Panc1 (cell line): ENCODE results near the gene RNF212. TPM values are rescaled to one million over a fixed set of nuclear protein-coding genes. Genes with fewer than 3 reads are reported as not detected.

ENCODE experiments used
- ATAC-seq: fragments of 200-7000 bp; cut with Tn5 transposase; 2 replicates; pipeline ENCODE4 v1.9.1; 2020; ENCODE audit warnings: mild to moderate bottlenecking, moderate library complexity
- Bru-seq: library from RNA; stranded (reverse); fragments of 400-500 nt; gene quantifications from one replicate; lab custom pipeline; 2021; lab: Mats Ljungman, UMichigan
- BruChase-seq, 2 experiments: library from RNA; stranded (reverse); fragments of 400-500 nt; gene quantifications; one replicate each; lab custom pipeline; 2021; lab: Mats Ljungman, UMichigan
- BruUV-seq: library from RNA; stranded (reverse); fragments of 400-500 nt; replicated peaks from 2 replicates; lab custom pipeline; 2021; lab: Mats Ljungman, UMichigan
- CTCF ChIA-PET: fragments of 300-600 bp; sonication (Branson Sonifier 250); formaldehyde crosslinking; loops from one replicate; lab custom pipeline; 2022; ENCODE audit warnings: antibody characterized with exemption; lab: Charles Lee
- POLR2A ChIA-PET: fragments of 300-600 bp; sonication (Branson Sonifier 250); formaldehyde crosslinking; loops from one replicate; lab custom pipeline; 2022; ENCODE audit warnings: antibody characterized with exemption; lab: Charles Lee
- DNase-seq: peaks from one replicate; pipeline ENCODE4 v3.0.0-alpha.2; 2010; ENCODE audit warnings: low read depth, low spot score
- H3K27ac ChIP-seq: 2 replicates; pipeline ENCODE4 v1.5.1; 2011; ENCODE audit warnings: mild to moderate bottlenecking, low read length, inconsistent platforms
- H3K27me3 ChIP-seq: fragments of 200-500 bp; sonication (Bioruptor generic); 2 replicates; pipeline ENCODE4 v1.6.0; 2014; ENCODE audit warnings: low read length, inconsistent platforms; ENCODE audit not compliant: control insufficient read depth, insufficient read depth
- H3K36me3 ChIP-seq: fragments of 200-500 bp; sonication (Bioruptor generic); 2 replicates; pipeline ENCODE4 v1.5.1; 2014; ENCODE audit warnings: inconsistent platforms, mild to moderate bottlenecking, low read length, moderate library complexity; ENCODE audit not compliant: control insufficient read depth, insufficient read depth
- H3K4me1 ChIP-seq: 2 replicates; pipeline ENCODE4 v1.5.1; 2011; ENCODE audit warnings: inconsistent platforms, mild to moderate bottlenecking, low read length, moderate library complexity; ENCODE audit not compliant: control insufficient read depth, insufficient read depth
- H3K4me3 ChIP-seq, 2 experiments: 2 replicates each; pipeline ENCODE4 v1.5.1; 2011 to 2012; ENCODE audit warnings: low read depth in 2 of 2, low read length in 2 of 2, mild to moderate bottlenecking in 2 of 2, inconsistent platforms in 1 of 2, moderate library complexity in 1 of 2
- H3K9me3 ChIP-seq: fragments of 200-500 bp; sonication (Bioruptor generic); 2 replicates; pipeline ENCODE4 v1.5.1; 2014; ENCODE audit warnings: low read depth, mild to moderate bottlenecking, inconsistent platforms, low read length, moderate library complexity; ENCODE audit not compliant: control insufficient read depth, insufficient read depth
- POLR2AphosphoS5 ChIP-seq: IDR thresholded peaks from 2 replicates; pipeline ENCODE4 v1.6.1; 2012; ENCODE audit warnings: mild to moderate bottlenecking, low read depth, low read length, moderate library complexity
- SIN3A ChIP-seq: IDR thresholded peaks from 2 replicates; pipeline ENCODE4 v1.6.1; 2012; ENCODE audit warnings: low read depth, mild to moderate bottlenecking, low read length, moderate library complexity, borderline replicate concordance; ENCODE audit not compliant: insufficient read depth
- TCF7L2 ChIP-seq: IDR thresholded peaks from 2 replicates; pipeline ENCODE4 v1.6.1; 2011; ENCODE audit warnings: mild to moderate bottlenecking, low read depth, low read length, inconsistent platforms
- in situ Hi-C: cut with HindIII; loops from 2 replicates; pipeline ENCODE4 v1.10.0; 2016; ENCODE audit warnings: low sequenced_read_pairs, low pct_unique_long_range_greater_than_20kb
- intact Hi-C: fragments of 100-400 bp; cut with micrococcal nuclease; formaldehyde crosslinking; loops from one replicate; pipeline ENCODE4 v1.10.0; 2022; ENCODE audit not compliant: unreplicated experiment
- long read RNA-seq: library from polyadenylated mRNA; unstranded; transcript quantifications from one replicate; pipeline ENCODE4 v2.0.0, GENCODE V29; 2021; ENCODE audit not compliant: unreplicated experiment
- polyA plus RNA-seq: library from polyadenylated mRNA; unstranded; fragments of >200 nt; gene quantifications from one replicate; pipeline ENCODE4 v1.2.1, GENCODE V29; 2012; ENCODE audit warnings: missing spikeins; ENCODE audit not compliant: insufficient read length
- total RNA-seq: library from RNA; stranded (reverse); gene quantifications from one replicate; pipeline ENCODE4 v1.2.1, GENCODE V29; 2021; ENCODE audit not compliant: unreplicated experiment
- TF ChIP-seq, protein P1 (sequence below): fragments of 450-650 bp; IDR thresholded peaks from 2 replicates; pipeline ENCODE4 v1.5.1; 2017; ENCODE audit warnings: mild to moderate bottlenecking
- TF ChIP-seq, protein P2 (sequence below), 2 experiments: IDR thresholded peaks; 2 replicates each; pipeline ENCODE4 v1.6.1; 2011 to 2012; ENCODE audit warnings: low read depth in 2 of 2, control low read depth in 1 of 2, low read length in 1 of 2, mild to moderate bottlenecking in 1 of 2, moderate library complexity in 1 of 2; ENCODE audit not compliant: insufficient read depth in 1 of 2

The RNF212 gene, protein sequence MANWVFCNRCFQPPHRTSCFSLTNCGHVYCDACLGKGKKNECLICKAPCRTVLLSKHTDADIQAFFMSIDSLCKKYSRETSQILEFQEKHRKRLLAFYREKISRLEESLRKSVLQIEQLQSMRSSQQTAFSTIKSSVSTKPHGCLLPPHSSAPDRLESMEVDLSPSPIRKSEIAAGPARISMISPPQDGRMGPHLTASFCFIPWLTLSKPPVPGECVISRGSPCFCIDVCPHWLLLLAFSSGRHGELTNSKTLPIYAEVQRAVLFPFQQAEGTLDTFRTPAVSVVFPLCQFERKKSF
- total RNA-seq (not detected), Bru-seq, nascent RNA (not detected), BruChase-seq, experiment 1, labeled RNA remaining after a 2-hour chase (not detected), BruChase-seq, experiment 2, labeled RNA remaining after a 6-hour chase (not detected)
- not detected for polyA plus RNA-seq
- long read RNA-seq = 0 reads

DNA sequence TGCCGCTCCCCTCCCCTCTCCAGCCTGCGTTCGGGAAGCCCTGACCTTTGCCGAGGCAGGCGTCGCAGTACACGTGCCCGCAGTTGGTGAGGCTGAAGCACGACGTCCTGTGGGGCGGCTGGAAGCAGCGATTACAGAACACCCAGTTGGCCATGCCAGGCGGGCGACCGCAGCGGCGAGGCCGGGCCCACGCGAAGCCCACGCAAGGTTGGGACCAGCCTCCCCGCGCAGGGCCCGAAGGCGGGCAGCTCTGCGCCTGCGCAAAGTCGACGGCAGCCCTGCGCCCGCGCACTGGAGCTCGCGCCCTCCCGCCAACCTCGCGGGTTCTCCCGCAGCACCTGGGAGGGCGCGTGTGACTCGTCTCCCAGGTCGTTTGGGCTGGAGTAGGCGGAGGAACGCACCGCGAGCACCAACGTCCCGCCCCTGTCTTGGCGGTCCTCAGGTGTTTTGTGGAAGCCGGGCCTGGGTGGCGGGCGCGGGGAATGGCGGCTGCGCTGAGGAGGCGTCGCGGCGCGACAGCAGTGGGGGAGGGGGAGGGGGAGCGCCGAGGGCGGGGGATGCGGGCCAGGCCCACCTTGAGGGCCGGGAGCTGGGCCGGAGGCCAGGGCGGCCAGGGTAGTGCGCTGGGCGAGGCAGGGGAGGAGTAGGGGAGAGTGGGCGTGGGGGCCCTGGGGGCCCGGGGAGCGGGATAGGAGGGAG lies at the start of gene RNF212:
Gene RNF212, minus strand, starts transcription at position 254 of the 699 bp plus-strand sequence. Its CDS starts 100 bp downstream, at position 154.
- Histone ChIP-seq H3K27ac (no peak within 1 kb of the TSS), H3K9me3 (no peaks in the 10 kb centered on the region), H3K4me3 (no peak within 1 kb of the TSS), H3K36me3 (no peaks in the 10 kb centered on the region), H3K4me1 (no peaks in the 10 kb centered on the region), H3K27me3 (no peaks in the 10 kb centered on the region)
- ChIA-PET POLR2A (no interaction called here), CTCF (no interaction called here)
- intact Hi-C loops (no loop called here), in situ Hi-C loops (no loop called here)
- ATAC-seq (no peak), DNase-seq (no peak)
- TF ChIP-seq, protein P1, sequence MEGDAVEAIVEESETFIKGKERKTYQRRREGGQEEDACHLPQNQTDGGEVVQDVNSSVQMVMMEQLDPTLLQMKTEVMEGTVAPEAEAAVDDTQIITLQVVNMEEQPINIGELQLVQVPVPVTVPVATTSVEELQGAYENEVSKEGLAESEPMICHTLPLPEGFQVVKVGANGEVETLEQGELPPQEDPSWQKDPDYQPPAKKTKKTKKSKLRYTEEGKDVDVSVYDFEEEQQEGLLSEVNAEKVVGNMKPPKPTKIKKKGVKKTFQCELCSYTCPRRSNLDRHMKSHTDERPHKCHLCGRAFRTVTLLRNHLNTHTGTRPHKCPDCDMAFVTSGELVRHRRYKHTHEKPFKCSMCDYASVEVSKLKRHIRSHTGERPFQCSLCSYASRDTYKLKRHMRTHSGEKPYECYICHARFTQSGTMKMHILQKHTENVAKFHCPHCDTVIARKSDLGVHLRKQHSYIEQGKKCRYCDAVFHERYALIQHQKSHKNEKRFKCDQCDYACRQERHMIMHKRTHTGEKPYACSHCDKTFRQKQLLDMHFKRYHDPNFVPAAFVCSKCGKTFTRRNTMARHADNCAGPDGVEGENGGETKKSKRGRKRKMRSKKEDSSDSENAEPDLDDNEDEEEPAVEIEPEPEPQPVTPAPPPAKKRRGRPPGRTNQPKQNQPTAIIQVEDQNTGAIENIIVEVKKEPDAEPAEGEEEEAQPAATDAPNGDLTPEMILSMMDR = no peak
- BruUV-seq = no TSS peak

DNA sequence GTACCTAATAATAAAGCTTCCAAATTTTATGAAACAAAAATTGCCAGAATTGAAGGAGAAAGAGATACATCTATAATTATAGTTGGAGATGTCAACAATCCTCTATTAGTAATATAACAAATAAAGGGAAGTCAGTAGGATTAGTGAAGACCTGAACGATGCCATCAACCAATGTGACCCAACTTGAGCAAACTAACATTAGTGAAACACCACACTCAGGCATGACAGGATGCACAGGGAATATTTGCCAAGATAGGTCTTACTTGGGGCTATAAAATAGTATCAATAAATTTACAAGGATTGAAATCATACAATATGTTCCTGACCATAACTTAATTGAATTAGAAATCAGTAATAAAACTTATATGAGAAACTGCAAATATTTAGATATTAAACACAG lies 47.0 kb upstream of the RNF212 start:
- H3K4me1 ChIP-seq = no peaks in the 10 kb centered on the region; the same call in 1 of the 2 replicates
- BruUV-seq = no TSS peak
- H3K4me3 ChIP-seq = no peak overlapping the region
- intact Hi-C loops (no loop called here), in situ Hi-C loops (no loop called here)
- H3K9me3 ChIP-seq = no peaks in the 10 kb centered on the region
- ATAC-seq = no peak
- POLR2A ChIA-PET = no interaction called here
- H3K27ac ChIP-seq = no peak overlapping the region
- CTCF ChIA-PET = no interaction called here
- no peak for DNase-seq
- no peak for TF ChIP-seq POLR2AphosphoS5
- TF ChIP-seq TCF7L2 = no peak
- TF ChIP-seq, protein P1 = no peak
- TF ChIP-seq SIN3A = no peak
- TF ChIP-seq, protein P2, sequence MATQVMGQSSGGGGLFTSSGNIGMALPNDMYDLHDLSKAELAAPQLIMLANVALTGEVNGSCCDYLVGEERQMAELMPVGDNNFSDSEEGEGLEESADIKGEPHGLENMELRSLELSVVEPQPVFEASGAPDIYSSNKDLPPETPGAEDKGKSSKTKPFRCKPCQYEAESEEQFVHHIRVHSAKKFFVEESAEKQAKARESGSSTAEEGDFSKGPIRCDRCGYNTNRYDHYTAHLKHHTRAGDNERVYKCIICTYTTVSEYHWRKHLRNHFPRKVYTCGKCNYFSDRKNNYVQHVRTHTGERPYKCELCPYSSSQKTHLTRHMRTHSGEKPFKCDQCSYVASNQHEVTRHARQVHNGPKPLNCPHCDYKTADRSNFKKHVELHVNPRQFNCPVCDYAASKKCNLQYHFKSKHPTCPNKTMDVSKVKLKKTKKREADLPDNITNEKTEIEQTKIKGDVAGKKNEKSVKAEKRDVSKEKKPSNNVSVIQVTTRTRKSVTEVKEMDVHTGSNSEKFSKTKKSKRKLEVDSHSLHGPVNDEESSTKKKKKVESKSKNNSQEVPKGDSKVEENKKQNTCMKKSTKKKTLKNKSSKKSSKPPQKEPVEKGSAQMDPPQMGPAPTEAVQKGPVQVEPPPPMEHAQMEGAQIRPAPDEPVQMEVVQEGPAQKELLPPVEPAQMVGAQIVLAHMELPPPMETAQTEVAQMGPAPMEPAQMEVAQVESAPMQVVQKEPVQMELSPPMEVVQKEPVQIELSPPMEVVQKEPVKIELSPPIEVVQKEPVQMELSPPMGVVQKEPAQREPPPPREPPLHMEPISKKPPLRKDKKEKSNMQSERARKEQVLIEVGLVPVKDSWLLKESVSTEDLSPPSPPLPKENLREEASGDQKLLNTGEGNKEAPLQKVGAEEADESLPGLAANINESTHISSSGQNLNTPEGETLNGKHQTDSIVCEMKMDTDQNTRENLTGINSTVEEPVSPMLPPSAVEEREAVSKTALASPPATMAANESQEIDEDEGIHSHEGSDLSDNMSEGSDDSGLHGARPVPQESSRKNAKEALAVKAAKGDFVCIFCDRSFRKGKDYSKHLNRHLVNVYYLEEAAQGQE (IDR thresholded peaks at IDR 0.05; ENCODE audit: insufficient read depth in 1 of 2, low read depth in 2 of 2, low read length in 1 of 2) = no peak
- no peaks in the 10 kb centered on the region for H3K36me3 ChIP-seq
- H3K27me3 ChIP-seq = no peaks in the 10 kb centered on the region
